ENCODE data around the gene ASMTL.

ASMTL gene

DNA sequence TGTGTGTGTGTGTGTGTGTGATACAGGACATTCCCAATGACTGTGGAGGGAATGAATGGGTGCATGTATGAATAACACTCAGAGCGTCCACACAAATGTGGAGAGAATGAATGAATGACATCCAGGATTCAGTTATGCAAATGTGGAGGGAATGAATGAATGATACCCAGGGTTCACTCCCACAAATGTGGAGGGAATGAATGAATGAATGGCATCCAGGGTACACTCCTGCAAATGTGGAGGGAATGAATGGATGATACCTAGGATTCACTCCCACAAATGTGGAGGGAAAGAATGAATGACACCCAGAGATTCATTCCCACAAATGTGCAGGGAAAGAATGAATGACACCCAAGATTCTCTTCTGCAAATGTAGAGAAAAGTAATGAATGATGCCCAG, 36.0 kb upstream of the ASMTL start:
- H3K79me2 ChIP-seq (ENCODE audit: insufficient read depth, low read length) = peaks cover 24% of the 10 kb centered on the region
- no peaks in the 10 kb centered on the region for H3K9me3 ChIP-seq (ENCODE audit: insufficient read depth, low read length)
- H3K36me3 ChIP-seq (ENCODE audit: low read length) = peaks cover 16% of the 10 kb centered on the region; the same call in 1 of the 2 replicates
- H2AFZ ChIP-seq (ENCODE audit: low read depth, low read length, severe bottlenecking) = no peak overlapping the region
- no peaks in the 10 kb centered on the region for H3K9me2 ChIP-seq (replicated peaks; ENCODE audit: insufficient read depth, low read length)
- H3K27ac ChIP-seq (ENCODE audit: low read depth, low read length) = peak overlapping the region; percentile 100
- no peaks in the 10 kb centered on the region for H4K20me1 ChIP-seq (ENCODE audit: low read depth, low read length)
- H3F3A ChIP-seq (ENCODE audit: insufficient read depth) = peaks cover 57% of the 10 kb centered on the region
- no peaks in the 10 kb centered on the region for H3K27me3 ChIP-seq (ENCODE audit: low read length)
- H3K4me3 ChIP-seq (ENCODE audit: insufficient read depth, low read length, poor library complexity, severe bottlenecking) = no peak overlapping the region
- TF ChIP-seq EZH2phosphoT487 (conservative IDR thresholded peaks at IDR 0.05; ENCODE audit: low read length) (no peak), CTCF (IDR thresholded peaks at IDR 0.05; ENCODE audit: insufficient read depth, low read length, poor library complexity, severe bottlenecking) (no peak)
- H3K4me2 ChIP-seq (ENCODE audit: low read depth, low read length, poor library complexity, severe bottlenecking) = peak overlapping the region; percentile 52
- H3K9ac ChIP-seq (ENCODE audit: low read length) = peak overlapping the region; percentile 44; the same call in 1 of the 2 replicates

- H3K4me2 ChIP-seq (ENCODE audit: low read depth, low read length, poor library complexity, severe bottlenecking) = peak overlapping the region; percentile 52
Measured at GRCh38 chrX:1488141-1488540, 35.4 kb upstream of the ASMTL start.

DNA sequence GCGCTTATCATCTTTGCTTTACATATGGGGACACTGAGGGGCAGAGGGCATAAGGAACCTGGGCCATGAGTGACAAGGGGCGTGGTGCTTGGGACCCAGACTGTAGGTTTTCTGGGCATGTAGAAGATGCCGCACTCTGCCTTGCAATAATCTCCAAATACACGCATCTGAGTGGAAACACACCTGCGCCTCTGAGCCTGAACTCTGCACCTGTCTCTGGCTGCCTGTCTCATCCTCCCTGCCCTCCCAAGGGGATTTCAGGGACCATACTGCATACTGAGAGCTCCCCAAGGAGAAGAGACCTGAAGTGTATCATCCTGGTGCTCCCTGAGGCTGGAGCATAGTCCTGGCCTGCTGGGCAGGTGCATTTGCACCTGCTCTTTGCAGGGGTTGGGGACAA, 34.7 kb upstream of the ASMTL start:
- H3K27ac ChIP-seq (ENCODE audit: low read depth, low read length) = peak overlapping the region; percentile 100
- no peaks in the 10 kb centered on the region for H3K9me2 ChIP-seq (replicated peaks; ENCODE audit: insufficient read depth, low read length)
- H3K27me3 ChIP-seq (ENCODE audit: low read length) = no peaks in the 10 kb centered on the region
- H3F3A ChIP-seq (ENCODE audit: insufficient read depth) = peaks cover 56% of the 10 kb centered on the region
- H3K4me3 ChIP-seq (ENCODE audit: insufficient read depth, low read length, poor library complexity, severe bottlenecking) = no peak overlapping the region
- no peaks in the 10 kb centered on the region for H3K9me3 ChIP-seq (ENCODE audit: insufficient read depth, low read length)
- peak overlapping the region; percentile 44 for H3K9ac ChIP-seq (ENCODE audit: low read length)
- H4K20me1 ChIP-seq (ENCODE audit: low read depth, low read length) = no peaks in the 10 kb centered on the region
- peaks cover 26% of the 10 kb centered on the region for H3K79me2 ChIP-seq (ENCODE audit: insufficient read depth, low read length)
- H3K36me3 ChIP-seq (ENCODE audit: low read length) = peaks cover 18% of the 10 kb centered on the region; the same call in 1 of the 2 replicates
- no peak for TF ChIP-seq CTCF (IDR thresholded peaks at IDR 0.05; ENCODE audit: insufficient read depth, low read length, poor library complexity, severe bottlenecking)
- TF ChIP-seq EZH2phosphoT487 (conservative IDR thresholded peaks at IDR 0.05; ENCODE audit: low read length) = no peak
- no peak overlapping the region for H2AFZ ChIP-seq (ENCODE audit: low read depth, low read length, severe bottlenecking)
- H3K4me2 ChIP-seq (ENCODE audit: low read depth, low read length, poor library complexity, severe bottlenecking) = peak overlapping the region; percentile 52

More at GRCh38 chrX:1488141-1488540, 35.4 kb upstream of the ASMTL start:
- no peaks in the 10 kb centered on the region for H3K9me3 ChIP-seq (ENCODE audit: insufficient read depth, low read length)
- peak overlapping the region; percentile 44 for H3K9ac ChIP-seq (ENCODE audit: low read length)
- H3K27ac ChIP-seq (ENCODE audit: low read depth, low read length) = peak overlapping the region; percentile 100
- no peaks in the 10 kb centered on the region for H3K27me3 ChIP-seq (ENCODE audit: low read length)
- no peak overlapping the region for H3K4me3 ChIP-seq (ENCODE audit: insufficient read depth, low read length, poor library complexity, severe bottlenecking)
- peaks cover 59% of the 10 kb centered on the region for H3F3A ChIP-seq (ENCODE audit: insufficient read depth)
- H3K36me3 ChIP-seq (ENCODE audit: low read length) = peaks cover 16% of the 10 kb centered on the region; the same call in 1 of the 2 replicates
- no peak overlapping the region for H2AFZ ChIP-seq (ENCODE audit: low read depth, low read length, severe bottlenecking)
- TF ChIP-seq CTCF (IDR thresholded peaks at IDR 0.05; ENCODE audit: insufficient read depth, low read length, poor library complexity, severe bottlenecking) = no peak
- TF ChIP-seq EZH2phosphoT487 (conservative IDR thresholded peaks at IDR 0.05; ENCODE audit: low read length) = no peak
- no peaks in the 10 kb centered on the region for H4K20me1 ChIP-seq (ENCODE audit: low read depth, low read length)
- no peaks in the 10 kb centered on the region for H3K9me2 ChIP-seq (replicated peaks; ENCODE audit: insufficient read depth, low read length)
- peaks cover 26% of the 10 kb centered on the region for H3K79me2 ChIP-seq (ENCODE audit: insufficient read depth, low read length)

Data from SU-DHL-6 (cell line).